MCF 10A (cell line): Measurements from ENCODE around the gene IQCF6. TPM values are rescaled to one million over a fixed set of nuclear protein-coding genes. Genes with fewer than 3 reads are reported as not detected.

Experiments
- BruUV-seq: library from RNA; stranded (reverse); fragments of 400-500 nt; replicated peaks from 2 replicates; lab custom pipeline; 2021; lab: Mats Ljungman, UMichigan
- CTCF ChIA-PET: fragments of 300-600 bp; sonication (Branson Sonifier 250); formaldehyde crosslinking; extraction: SDS; loops from one replicate; lab custom pipeline; 2021; ENCODE audit warnings: antibody characterized with exemption, inconsistent platforms; lab: Yijun Ruan, JAX
- POLR2A ChIA-PET: fragments of 300-600, 350-650 bp; sonication (Branson Sonifier 250); formaldehyde crosslinking; extraction: SDS; loops from one replicate; lab custom pipeline; 2020; ENCODE audit warnings: antibody characterized with exemption, inconsistent platforms; lab: Yijun Ruan, JAX
- DNase-seq: peaks from one replicate; pipeline ENCODE4 v3.0.0-alpha.2; 2018; ENCODE audit not compliant: unreplicated experiment
- H3K27ac Mint-ChIP-seq: one replicate; pipeline ENCODE4 v1.8.0; 2022; ENCODE audit warnings: mild to moderate bottlenecking, low read depth, mixed read lengths; ENCODE audit not compliant: unreplicated experiment
- H3K27me3 Mint-ChIP-seq: one replicate; pipeline ENCODE4 v1.8.0; 2022; ENCODE audit warnings: mixed read lengths; ENCODE audit not compliant: insufficient read depth, unreplicated experiment
- H3K36me3 Mint-ChIP-seq: one replicate; pipeline ENCODE4 v1.8.0; 2022; ENCODE audit warnings: mild to moderate bottlenecking, moderate library complexity, mixed read lengths; ENCODE audit not compliant: insufficient read depth, unreplicated experiment
- H3K4me1 Mint-ChIP-seq: one replicate; pipeline ENCODE4 v1.8.0; 2022; ENCODE audit warnings: mixed read lengths; ENCODE audit not compliant: insufficient read depth, unreplicated experiment
- H3K4me3 Mint-ChIP-seq: one replicate; pipeline ENCODE4 v1.8.0; 2022; ENCODE audit warnings: mild to moderate bottlenecking, moderate library complexity, mixed read lengths; ENCODE audit not compliant: unreplicated experiment
- H3K9me3 Mint-ChIP-seq: one replicate; pipeline ENCODE4 v1.8.0; 2022; ENCODE audit warnings: mixed read lengths; ENCODE audit not compliant: unreplicated experiment
- CTCF ChIP-seq: fragments of 200-600 bp; IDR thresholded peaks from one replicate; pipeline ENCODE4 v1.8.0; 2022; ENCODE audit warnings: antibody characterized with exemption, mild to moderate bottlenecking; ENCODE audit not compliant: unreplicated experiment
- intact Hi-C: fragments of 100-400 bp; cut with micrococcal nuclease; formaldehyde crosslinking; loops from 2 replicates; pipeline ENCODE4 v1.14.1; 2022
- total RNA-seq: library from RNA; stranded (reverse); gene quantifications from 2 replicates; pipeline ENCODE4 v1.2.3, GENCODE V29; 2022

IQCF6 gene
- total RNA-seq, 1 experiment from 2014 or later: not detected

GRCh38 chr3:51739110-51739509 is 39.9 kb downstream of the IQCF6 start:
- Mint-ChIP-seq H3K4me3 (no peak overlapping the region), H3K9me3 (no peaks in the 10 kb centered on the region), H3K27me3 (peaks cover 50% of the 10 kb centered on the region), H3K4me1 (no peaks in the 10 kb centered on the region), H3K36me3 (no peaks in the 10 kb centered on the region), H3K27ac (no peak overlapping the region)
- POLR2A ChIA-PET: interaction anchor here (1.4 kb wide), 1 partner anchor 14 kb away, joined by 3 read pairs; no protein-coding TSS in a partner anchor
- CTCF ChIA-PET: no interaction called here
- no TSS peak for BruUV-seq
- TF ChIP-seq CTCF: no peak
- DNase-seq: no peak
- intact Hi-C loops: no loop called here

- H3K27me3 Mint-ChIP-seq: peaks cover 56% of the 10 kb centered on the region
- no peak overlapping the region for H3K4me3 Mint-ChIP-seq
- no peak for TF ChIP-seq CTCF
- no peaks in the 10 kb centered on the region for H3K36me3 Mint-ChIP-seq
- no TSS peak for BruUV-seq
- intact Hi-C loops: no loop called here
- ChIA-PET POLR2A (interaction anchor here (0.9 kb wide), 1 partner anchor 9 kb away, joined by 3 read pairs; no protein-coding TSS in a partner anchor), CTCF (no interaction called here)
- H3K4me1 Mint-ChIP-seq: no peaks in the 10 kb centered on the region
- no peaks in the 10 kb centered on the region for H3K9me3 Mint-ChIP-seq
- no peak for DNase-seq
- H3K27ac Mint-ChIP-seq: no peak overlapping the region
Measured at GRCh38 chr3:51735950-51736349, 43.1 kb downstream of the IQCF6 start.

- no peak overlapping the region for H3K27ac Mint-ChIP-seq
- no peak for TF ChIP-seq CTCF
- H3K4me3 Mint-ChIP-seq: no peak overlapping the region
- BruUV-seq: no TSS peak
- POLR2A ChIA-PET: interaction anchor here (0.9 kb wide), 1 partner anchor 8 kb away, joined by 3 read pairs; no protein-coding TSS in a partner anchor
- CTCF ChIA-PET: interaction anchor here (0.6 to 1.0 kb wide), 4 partner anchors 53 to 349 kb away, joined by 3 to 5 read pairs (median 4); no protein-coding TSS in a partner anchor
- DNase-seq: no peak
- no peaks in the 10 kb centered on the region for H3K36me3 Mint-ChIP-seq
- H3K9me3 Mint-ChIP-seq: no peaks in the 10 kb centered on the region
- intact Hi-C loops: no loop called here
- H3K27me3 Mint-ChIP-seq: peaks cover 48% of the 10 kb centered on the region
- no peaks in the 10 kb centered on the region for H3K4me1 Mint-ChIP-seq
Measured at GRCh38 chr3:51735039-51735438, 44.0 kb downstream of the IQCF6 start.

GRCh38 chr3:51734572-51734907 is 44.5 kb downstream of the IQCF6 start:
- H3K9me3 Mint-ChIP-seq: no peaks in the 10 kb centered on the region
- DNase-seq: no peak
- H3K4me3 Mint-ChIP-seq: no peak overlapping the region
- H3K4me1 Mint-ChIP-seq: no peaks in the 10 kb centered on the region
- peaks cover 43% of the 10 kb centered on the region for H3K27me3 Mint-ChIP-seq
- H3K27ac Mint-ChIP-seq: no peak overlapping the region
- no TSS peak for BruUV-seq
- ChIA-PET POLR2A (no interaction called here), CTCF (interaction anchor here (0.6 to 1.0 kb wide), 4 partner anchors 53 to 348 kb away, joined by 3 to 5 read pairs (median 4); no protein-coding TSS in a partner anchor)
- intact Hi-C loops: no loop called here
- H3K36me3 Mint-ChIP-seq: no peaks in the 10 kb centered on the region
- no peak for TF ChIP-seq CTCF
